ENCODE measurements around the gene MSL3. TPM values are rescaled to one million over a fixed set of nuclear protein-coding genes. Genes with fewer than 3 reads are reported as not detected.

MSL3 gene
- total RNA-seq, 1 donor from 2014 or later, result 29.2 TPM

DNA sequence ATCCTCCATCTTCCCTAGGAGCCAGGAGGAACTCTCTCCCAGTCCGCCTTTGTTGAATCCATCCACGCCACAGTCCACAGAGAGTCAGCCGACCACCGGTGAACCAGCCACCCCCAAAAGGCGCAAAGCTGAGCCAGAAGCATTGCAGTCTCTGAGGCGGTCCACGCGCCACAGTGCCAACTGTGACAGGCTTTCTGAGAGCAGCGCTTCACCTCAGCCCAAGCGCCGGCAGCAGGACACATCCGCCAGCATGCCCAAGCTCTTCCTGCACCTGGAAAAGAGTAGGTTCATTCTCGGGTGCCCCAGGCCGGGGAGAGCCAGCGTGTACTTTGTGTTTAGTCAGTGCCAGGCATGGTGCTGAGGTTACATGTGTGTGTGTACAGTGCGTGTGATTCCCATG lies 7.4 kb downstream of the MSL3 start:
- FAIRE-seq, result no peak
- no peak overlapping the region for H2AFZ ChIP-seq (ENCODE audit: low read depth, low read length)
- no peak overlapping the region for H3K27ac ChIP-seq (ENCODE audit: low read depth, low read length)
- no peak for TF ChIP-seq EZH2 (IDR thresholded peaks at IDR 0.05; ENCODE audit: insufficient read depth, low read length)
- TF ChIP-seq, protein P1, sequence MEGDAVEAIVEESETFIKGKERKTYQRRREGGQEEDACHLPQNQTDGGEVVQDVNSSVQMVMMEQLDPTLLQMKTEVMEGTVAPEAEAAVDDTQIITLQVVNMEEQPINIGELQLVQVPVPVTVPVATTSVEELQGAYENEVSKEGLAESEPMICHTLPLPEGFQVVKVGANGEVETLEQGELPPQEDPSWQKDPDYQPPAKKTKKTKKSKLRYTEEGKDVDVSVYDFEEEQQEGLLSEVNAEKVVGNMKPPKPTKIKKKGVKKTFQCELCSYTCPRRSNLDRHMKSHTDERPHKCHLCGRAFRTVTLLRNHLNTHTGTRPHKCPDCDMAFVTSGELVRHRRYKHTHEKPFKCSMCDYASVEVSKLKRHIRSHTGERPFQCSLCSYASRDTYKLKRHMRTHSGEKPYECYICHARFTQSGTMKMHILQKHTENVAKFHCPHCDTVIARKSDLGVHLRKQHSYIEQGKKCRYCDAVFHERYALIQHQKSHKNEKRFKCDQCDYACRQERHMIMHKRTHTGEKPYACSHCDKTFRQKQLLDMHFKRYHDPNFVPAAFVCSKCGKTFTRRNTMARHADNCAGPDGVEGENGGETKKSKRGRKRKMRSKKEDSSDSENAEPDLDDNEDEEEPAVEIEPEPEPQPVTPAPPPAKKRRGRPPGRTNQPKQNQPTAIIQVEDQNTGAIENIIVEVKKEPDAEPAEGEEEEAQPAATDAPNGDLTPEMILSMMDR (IDR thresholded peaks at IDR 0.05; ENCODE audit: insufficient read depth, low read depth, low read length), result no peak
- no peaks in the 10 kb centered on the region for H3K4me1 Mint-ChIP-seq (ENCODE audit: low read depth, unreplicated experiment)
- peaks cover 6% of the 10 kb centered on the region for H3K79me2 ChIP-seq (ENCODE audit: insufficient read depth, low read length)
- DNase-seq (ENCODE audit: low read depth), result no peak
- H3K36me3 ChIP-seq (ENCODE audit: insufficient read depth, low read length), result peaks cover 29% of the 10 kb centered on the region
- no peak overlapping the region for H3K9ac ChIP-seq (ENCODE audit: low read length)
- no peaks in the 10 kb centered on the region for H4K20me1 ChIP-seq (ENCODE audit: insufficient read depth, low read length)
- H3K9me3 ChIP-seq (ENCODE audit: insufficient read depth, low read depth, low read length), result no peaks in the 10 kb centered on the region
- no peaks in the 10 kb centered on the region for H3K27me3 ChIP-seq (ENCODE audit: insufficient read depth, low read length)
- H3K4me3 ChIP-seq (ENCODE audit: insufficient read depth, low read depth, low read length), result no peak overlapping the region
- no peak overlapping the region for H3K4me2 ChIP-seq (ENCODE audit: low read length)
- no peak overlapping the region for H3K27ac Mint-ChIP-seq (ENCODE audit: unreplicated experiment)
- no peaks in the 10 kb centered on the region for H3K4me1 ChIP-seq (ENCODE audit: insufficient read depth, low read length)
- no peaks in the 10 kb centered on the region for H3K9me3 Mint-ChIP-seq (ENCODE audit: unreplicated experiment)
- H3K36me3 Mint-ChIP-seq (ENCODE audit: low read depth, unreplicated experiment), result no peaks in the 10 kb centered on the region
- H3K27me3 Mint-ChIP-seq (ENCODE audit: low read depth, unreplicated experiment), result no peaks in the 10 kb centered on the region
- no peak overlapping the region for H3K4me3 Mint-ChIP-seq (ENCODE audit: unreplicated experiment)

DNA sequence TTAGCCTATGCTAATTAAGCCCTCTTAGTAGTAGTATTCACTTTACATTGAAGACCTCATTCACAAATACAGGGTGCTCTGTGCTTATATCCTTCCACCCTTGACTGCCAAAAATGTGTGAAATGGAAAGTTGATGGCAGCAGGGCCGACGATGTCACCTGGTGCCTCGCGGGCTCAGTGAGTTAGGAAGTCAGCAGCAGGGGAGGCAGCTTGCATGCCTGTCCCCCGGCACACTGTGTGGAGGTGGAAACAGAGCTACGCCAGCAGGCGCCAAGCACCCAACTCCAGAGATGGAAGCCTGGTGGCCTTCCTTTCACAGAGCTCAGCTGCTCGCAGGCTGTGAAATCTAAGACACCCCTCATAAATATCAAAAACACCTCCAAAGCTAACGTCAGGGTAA lies 8.4 kb downstream of the MSL3 start:
- H3K27me3 ChIP-seq (ENCODE audit: insufficient read depth, low read length), result no peaks in the 10 kb centered on the region
- no peaks in the 10 kb centered on the region for H4K20me1 ChIP-seq (ENCODE audit: insufficient read depth, low read length)
- no peaks in the 10 kb centered on the region for H3K79me2 ChIP-seq (ENCODE audit: insufficient read depth, low read length)
- DNase-seq (ENCODE audit: low read depth) (no peak), FAIRE-seq (no peak)
- no peak overlapping the region for H3K4me3 ChIP-seq (ENCODE audit: insufficient read depth, low read depth, low read length)
- no peak for TF ChIP-seq EZH2 (IDR thresholded peaks at IDR 0.05; ENCODE audit: insufficient read depth, low read length)
- TF ChIP-seq, protein P1 (IDR thresholded peaks at IDR 0.05; ENCODE audit: insufficient read depth, low read depth, low read length), result no peak
- Mint-ChIP-seq H3K4me1 (ENCODE audit: low read depth, unreplicated experiment) (no peaks in the 10 kb centered on the region), H3K27me3 (ENCODE audit: low read depth, unreplicated experiment) (no peaks in the 10 kb centered on the region), H3K9me3 (ENCODE audit: unreplicated experiment) (no peaks in the 10 kb centered on the region), H3K4me3 (ENCODE audit: unreplicated experiment) (no peak overlapping the region), H3K27ac (ENCODE audit: unreplicated experiment) (no peak overlapping the region), H3K36me3 (ENCODE audit: low read depth, unreplicated experiment) (no peaks in the 10 kb centered on the region)
- no peak overlapping the region for H3K4me2 ChIP-seq (ENCODE audit: low read length)
- H2AFZ ChIP-seq (ENCODE audit: low read depth, low read length), result no peak overlapping the region
- no peaks in the 10 kb centered on the region for H3K4me1 ChIP-seq (ENCODE audit: insufficient read depth, low read length)
- peaks cover 24% of the 10 kb centered on the region for H3K36me3 ChIP-seq (ENCODE audit: insufficient read depth, low read length)
- H3K9me3 ChIP-seq (ENCODE audit: insufficient read depth, low read depth, low read length), result no peaks in the 10 kb centered on the region
- H3K27ac ChIP-seq (ENCODE audit: low read depth, low read length), result no peak overlapping the region
- no peak overlapping the region for H3K9ac ChIP-seq (ENCODE audit: low read length)

DNA sequence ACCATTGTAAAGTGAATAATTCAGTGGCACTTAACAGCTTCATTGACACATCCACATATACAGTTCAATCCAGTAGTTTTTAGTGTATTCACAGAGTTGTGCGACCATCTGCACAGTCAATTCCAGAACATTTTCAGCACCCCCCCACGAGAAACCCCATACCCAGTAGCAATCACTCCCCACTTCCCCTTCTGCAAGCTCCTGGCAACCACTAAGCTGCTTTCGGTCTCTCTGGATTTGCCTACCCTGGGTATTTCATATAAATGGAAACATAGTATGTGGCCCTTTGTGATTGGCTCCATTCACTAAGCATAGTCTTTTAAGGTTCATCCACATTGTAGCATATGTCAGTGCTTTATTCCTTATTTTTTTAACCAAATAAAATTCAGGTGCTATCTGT lies 10.0 kb downstream of the MSL3 start:
- H4K20me1 ChIP-seq (ENCODE audit: insufficient read depth, low read length), result no peaks in the 10 kb centered on the region
- H3K9ac ChIP-seq (ENCODE audit: low read length), result no peak overlapping the region
- no peak overlapping the region for H3K4me2 ChIP-seq (ENCODE audit: low read length)
- H3K4me3 ChIP-seq (ENCODE audit: insufficient read depth, low read depth, low read length), result no peak overlapping the region
- FAIRE-seq (no peak), DNase-seq (ENCODE audit: low read depth) (no peak)
- H3K4me1 ChIP-seq (ENCODE audit: insufficient read depth, low read length), result no peaks in the 10 kb centered on the region
- peaks cover 16% of the 10 kb centered on the region for H3K36me3 ChIP-seq (ENCODE audit: insufficient read depth, low read length)
- no peaks in the 10 kb centered on the region for H3K27me3 ChIP-seq (ENCODE audit: insufficient read depth, low read length)
- H3K27ac Mint-ChIP-seq (ENCODE audit: unreplicated experiment), result no peak overlapping the region
- H3K4me3 Mint-ChIP-seq (ENCODE audit: unreplicated experiment), result no peak overlapping the region
- H3K9me3 ChIP-seq (ENCODE audit: insufficient read depth, low read depth, low read length), result no peaks in the 10 kb centered on the region
- no peaks in the 10 kb centered on the region for H3K79me2 ChIP-seq (ENCODE audit: insufficient read depth, low read length)
- H3K36me3 Mint-ChIP-seq (ENCODE audit: low read depth, unreplicated experiment), result no peaks in the 10 kb centered on the region
- no peak overlapping the region for H3K27ac ChIP-seq (ENCODE audit: low read depth, low read length)
- no peaks in the 10 kb centered on the region for H3K4me1 Mint-ChIP-seq (ENCODE audit: low read depth, unreplicated experiment)
- H3K9me3 Mint-ChIP-seq (ENCODE audit: unreplicated experiment), result no peaks in the 10 kb centered on the region
- no peak overlapping the region for H2AFZ ChIP-seq (ENCODE audit: low read depth, low read length)
- TF ChIP-seq, protein P1 (IDR thresholded peaks at IDR 0.05; ENCODE audit: insufficient read depth, low read depth, low read length), result no peak
- no peak for TF ChIP-seq EZH2 (IDR thresholded peaks at IDR 0.05; ENCODE audit: insufficient read depth, low read length)
- H3K27me3 Mint-ChIP-seq (ENCODE audit: low read depth, unreplicated experiment), result no peaks in the 10 kb centered on the region

Data from astrocyte (in vitro differentiated cells and primary cell).